Mesothelial cell of epicardium (in vitro differentiated cells): ENCODE measurements around the gene TACR2. TPM values are rescaled to one million over a fixed set of nuclear protein-coding genes. Genes with fewer than 3 reads are reported as not detected.

Experiments
- DNase-seq, 2 experiments: peaks; one replicate each; pipeline ENCODE4 v3.0.0; 2021; ENCODE audit warnings: low spot score in 2 of 2; ENCODE audit not compliant: unreplicated experiment in 2 of 2
- H3K27ac Mint-ChIP-seq: 2 replicates; pipeline ENCODE4 v1.8.0; 2021; ENCODE audit warnings: mixed read lengths
- H3K27me3 Mint-ChIP-seq: 2 replicates; pipeline ENCODE4 v1.8.0; 2021; ENCODE audit warnings: low read depth, mixed read lengths
- H3K36me3 Mint-ChIP-seq: 2 replicates; pipeline ENCODE4 v1.8.0; 2021; ENCODE audit warnings: mixed read lengths
- H3K4me1 Mint-ChIP-seq: 2 replicates; pipeline ENCODE4 v1.8.0; 2021; ENCODE audit warnings: mixed read lengths
- H3K4me3 Mint-ChIP-seq: 2 replicates; pipeline ENCODE4 v1.8.0; 2021; ENCODE audit warnings: mild to moderate bottlenecking, moderate library complexity, mixed read lengths
- H3K9me3 Mint-ChIP-seq: 2 replicates; pipeline ENCODE4 v1.8.0; 2021; ENCODE audit warnings: mixed read lengths
- total RNA-seq: library from RNA; stranded (reverse); gene quantifications from 3 replicates; pipeline ENCODE4 v1.2.1, GENCODE V29; 2021
- TF ChIP-seq, protein P1 (sequence below): fragments of 200-600 bp; sonication (generic); IDR thresholded peaks from one replicate; pipeline ENCODE4 v1.5.0; 2021; ENCODE audit warnings: antibody characterized with exemption; ENCODE audit not compliant: unreplicated experiment

Gene TACR2
- not detected in 3 replicates for total RNA-seq

DNA sequence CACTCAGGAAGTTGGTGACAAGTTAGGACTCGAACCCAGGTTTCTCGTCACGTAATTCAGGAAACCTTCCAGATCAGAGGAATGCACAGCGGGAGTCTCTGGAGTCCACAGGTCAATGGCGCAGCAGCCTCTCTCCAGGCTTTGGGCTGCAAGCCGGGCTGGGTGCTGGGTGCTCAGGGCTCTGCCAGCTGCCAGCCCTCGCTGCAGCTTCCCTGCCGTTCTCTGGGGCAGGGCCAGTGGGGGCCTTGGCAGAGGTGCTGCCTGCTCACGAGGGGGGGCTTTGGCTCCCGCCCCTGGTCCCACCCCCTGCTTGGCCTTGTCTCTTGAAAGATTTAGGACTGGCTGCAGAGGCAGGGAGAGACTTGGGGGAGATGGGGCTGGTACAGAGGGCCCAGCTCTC, at the start of gene TACR2:
Gene TACR2 (minus strand): TSS at position 224 of the 400 bp plus-strand sequence. CDS start 595 bp downstream, outside the sequence.
- TF ChIP-seq, protein P1, sequence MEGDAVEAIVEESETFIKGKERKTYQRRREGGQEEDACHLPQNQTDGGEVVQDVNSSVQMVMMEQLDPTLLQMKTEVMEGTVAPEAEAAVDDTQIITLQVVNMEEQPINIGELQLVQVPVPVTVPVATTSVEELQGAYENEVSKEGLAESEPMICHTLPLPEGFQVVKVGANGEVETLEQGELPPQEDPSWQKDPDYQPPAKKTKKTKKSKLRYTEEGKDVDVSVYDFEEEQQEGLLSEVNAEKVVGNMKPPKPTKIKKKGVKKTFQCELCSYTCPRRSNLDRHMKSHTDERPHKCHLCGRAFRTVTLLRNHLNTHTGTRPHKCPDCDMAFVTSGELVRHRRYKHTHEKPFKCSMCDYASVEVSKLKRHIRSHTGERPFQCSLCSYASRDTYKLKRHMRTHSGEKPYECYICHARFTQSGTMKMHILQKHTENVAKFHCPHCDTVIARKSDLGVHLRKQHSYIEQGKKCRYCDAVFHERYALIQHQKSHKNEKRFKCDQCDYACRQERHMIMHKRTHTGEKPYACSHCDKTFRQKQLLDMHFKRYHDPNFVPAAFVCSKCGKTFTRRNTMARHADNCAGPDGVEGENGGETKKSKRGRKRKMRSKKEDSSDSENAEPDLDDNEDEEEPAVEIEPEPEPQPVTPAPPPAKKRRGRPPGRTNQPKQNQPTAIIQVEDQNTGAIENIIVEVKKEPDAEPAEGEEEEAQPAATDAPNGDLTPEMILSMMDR: no peak
- H3K4me3 Mint-ChIP-seq: no peak within 1 kb of the TSS
- no peak for DNase-seq
- peaks cover 7% of the 10 kb centered on the region for H3K4me1 Mint-ChIP-seq
- no peak within 1 kb of the TSS for H3K27ac Mint-ChIP-seq
- no peaks in the 10 kb centered on the region for H3K9me3 Mint-ChIP-seq
- H3K36me3 Mint-ChIP-seq: no peaks in the 10 kb centered on the region
- H3K27me3 Mint-ChIP-seq: no peaks in the 10 kb centered on the region

DNA sequence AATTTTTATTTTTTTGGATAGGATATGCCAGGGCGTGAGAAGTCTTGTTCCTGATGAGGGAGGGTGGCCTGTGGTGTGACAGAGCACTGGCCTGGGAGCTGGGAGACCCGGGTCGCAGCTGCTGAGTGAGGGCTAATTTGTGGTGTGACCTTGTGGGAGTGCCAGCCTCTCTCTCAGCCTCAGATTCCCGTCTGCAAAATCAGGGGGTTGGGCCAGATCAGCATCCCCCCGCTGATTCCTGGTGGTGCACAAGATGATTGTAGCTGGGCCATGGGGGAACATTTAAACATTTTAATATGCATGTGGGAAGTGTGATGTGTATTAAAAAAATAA, 49.4 kb upstream of the TACR2 start:
- no peaks in the 10 kb centered on the region for H3K36me3 Mint-ChIP-seq
- no peak for DNase-seq
- no peaks in the 10 kb centered on the region for H3K9me3 Mint-ChIP-seq
- no peak overlapping the region for H3K27ac Mint-ChIP-seq
- H3K4me1 Mint-ChIP-seq: peaks cover 8% of the 10 kb centered on the region
- no peaks in the 10 kb centered on the region for H3K27me3 Mint-ChIP-seq
- TF ChIP-seq, protein P1: no peak
- H3K4me3 Mint-ChIP-seq: no peak overlapping the region

DNA sequence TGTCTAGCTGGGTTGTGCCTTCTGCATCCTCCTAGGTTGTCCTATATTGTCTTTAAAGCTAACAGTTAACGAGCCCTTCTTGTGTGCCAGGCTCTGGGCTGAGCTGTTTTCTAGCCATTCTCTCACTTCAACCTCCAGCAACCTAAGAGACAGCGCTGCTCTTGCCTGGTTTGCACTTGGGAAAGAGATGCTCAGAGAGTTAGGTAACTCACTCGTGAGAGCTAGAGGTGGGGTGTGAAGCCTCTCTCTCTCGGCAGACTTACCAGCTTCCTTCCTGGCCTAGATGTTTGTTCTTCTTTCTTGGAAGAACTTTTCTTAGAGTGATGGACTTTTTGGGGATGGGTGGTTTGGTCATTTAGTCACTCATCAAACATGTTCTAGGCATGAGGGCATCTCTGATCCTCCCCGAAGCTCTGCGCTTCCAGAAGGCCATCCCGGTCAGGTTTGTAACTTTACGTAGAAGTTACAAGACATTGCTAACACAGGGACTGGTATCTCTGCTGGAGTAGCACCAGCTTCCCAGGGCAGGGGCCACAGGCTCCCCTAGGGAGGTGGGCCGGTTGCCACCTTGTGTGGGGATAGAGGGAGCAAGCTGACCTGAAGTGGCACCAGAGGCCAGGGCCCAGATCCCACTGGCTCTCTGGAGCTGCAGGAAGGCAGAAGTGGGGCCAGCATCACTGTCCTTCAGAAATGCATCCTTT, 48.9 kb upstream of the TACR2 start:
- Mint-ChIP-seq H3K4me1 (peaks cover 8% of the 10 kb centered on the region), H3K4me3 (no peak overlapping the region), H3K9me3 (no peaks in the 10 kb centered on the region), H3K36me3 (no peaks in the 10 kb centered on the region), H3K27me3 (no peaks in the 10 kb centered on the region), H3K27ac (no peak overlapping the region)
- TF ChIP-seq, protein P1: no peak
- DNase-seq: no peak

GRCh38 chr10:69464801-69465401, 48.2 kb upstream of the TACR2 start:
- Mint-ChIP-seq H3K4me3 (no peak overlapping the region), H3K9me3 (no peaks in the 10 kb centered on the region), H3K36me3 (no peaks in the 10 kb centered on the region), H3K27ac (no peak overlapping the region), H3K4me1 (peaks cover 8% of the 10 kb centered on the region), H3K27me3 (no peaks in the 10 kb centered on the region)
- no peak for DNase-seq
- TF ChIP-seq, protein P1: no peak

DNA sequence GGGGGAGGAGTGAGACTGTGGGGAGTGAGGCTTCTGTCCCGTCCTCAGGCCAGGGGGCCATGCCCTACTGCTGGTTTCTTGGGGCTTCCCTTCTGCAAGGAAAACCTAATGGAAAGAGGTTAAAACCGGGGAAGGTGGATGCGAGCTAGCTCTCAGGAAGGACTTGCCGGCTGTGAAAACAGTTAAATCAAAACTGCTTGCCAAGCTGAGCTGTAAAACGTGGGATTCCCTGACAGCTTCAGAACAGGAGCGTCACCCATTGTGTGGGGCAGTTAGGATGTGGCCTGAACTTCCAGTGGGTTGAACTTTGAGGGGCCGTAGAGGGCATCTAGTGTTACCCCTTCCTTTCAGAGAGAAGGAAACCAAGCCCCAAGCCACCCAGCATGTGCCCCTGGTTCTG, 47.7 kb upstream of the TACR2 start:
- Mint-ChIP-seq H3K36me3 (no peaks in the 10 kb centered on the region), H3K9me3 (no peaks in the 10 kb centered on the region), H3K27me3 (no peaks in the 10 kb centered on the region), H3K4me1 (peaks cover 8% of the 10 kb centered on the region), H3K27ac (no peak overlapping the region), H3K4me3 (no peak overlapping the region)
- TF ChIP-seq, protein P1: no peak
- DNase-seq: no peak
